ENCODE data around the gene MPRIP. TPM values are rescaled to one million over a fixed set of nuclear protein-coding genes. Genes with fewer than 3 reads are reported as not detected.
A peak's percentile ranks its signal among the peaks of the same experiment; 100 is the strongest.

Gene MPRIP
- total and polyA plus RNA-seq, 2 of the 13 experiments (the other 11 are each of a cell fraction or from before 2014, with no cell fraction given) = 50.2 to 52.4 TPM

- no peak for TF ChIP-seq ZBTB34 (CRISPR knock-in tag; IDR thresholded peaks at IDR 0.05)
- no peak for TF ChIP-seq PRMT3 (CRISPR knock-in tag; IDR thresholded peaks at IDR 0.05; ENCODE audit: borderline replicate concordance, low read depth)
- TF ChIP-seq HCFC1 (IDR thresholded peaks at IDR 0.05; ENCODE audit: low read depth, low read length) = no peak
- TF ChIP-seq ZNF484 (CRISPR knock-in tag; IDR thresholded peaks at IDR 0.05; ENCODE audit: borderline replicate concordance, low read depth) = no peak
- TF ChIP-seq YEATS4 (CRISPR knock-in tag; IDR thresholded peaks at IDR 0.05; ENCODE audit: borderline replicate concordance) = no peak
- TF ChIP-seq SIN3B (IDR thresholded peaks at IDR 0.05; ENCODE audit: low read length) = no peak
- no peak; the same call in 1 of the 2 replicates for TF ChIP-seq ZNF790 (CRISPR knock-in tag; IDR thresholded peaks at IDR 0.05; ENCODE audit: borderline replicate concordance)
- TF ChIP-seq BCL6 (CRISPR knock-in tag; IDR thresholded peaks at IDR 0.05) = no peak
- TF ChIP-seq MED13 (CRISPR knock-in tag; IDR thresholded peaks at IDR 0.05) = no peak
- no peak for TF ChIP-seq RARG (CRISPR knock-in tag; IDR thresholded peaks at IDR 0.05; ENCODE audit: low read depth)
- no peak for TF ChIP-seq SP4 (CRISPR knock-in tag; IDR thresholded peaks at IDR 0.05)
- no peak for TF ChIP-seq ZNF280B (CRISPR knock-in tag; IDR thresholded peaks at IDR 0.05; ENCODE audit: borderline replicate concordance)
- TF ChIP-seq AHDC1 (CRISPR knock-in tag; IDR thresholded peaks at IDR 0.05; ENCODE audit: borderline replicate concordance) = no peak
- no peak for TF ChIP-seq ZIK1 (CRISPR knock-in tag; IDR thresholded peaks at IDR 0.05; ENCODE audit: borderline replicate concordance, low read depth)
- TF ChIP-seq ZNF260 (CRISPR knock-in tag; IDR thresholded peaks at IDR 0.05; ENCODE audit: borderline replicate concordance, low read depth) = no peak
- no peak for TF ChIP-seq ZNF781 (CRISPR knock-in tag; IDR thresholded peaks at IDR 0.05; ENCODE audit: borderline replicate concordance, not compliant biosample characterization)
- TF ChIP-seq BORCS8-MEF2B (CRISPR knock-in tag; IDR thresholded peaks at IDR 0.05) = no peak
- TF ChIP-seq ZFP41 (CRISPR knock-in tag; IDR thresholded peaks at IDR 0.05; ENCODE audit: borderline replicate concordance) = no peak
- peak; percentile 39; the same call in 1 of the 2 replicates for TF ChIP-seq SAP130 (CRISPR knock-in tag; IDR thresholded peaks at IDR 0.05; ENCODE audit: low read depth)
- no peak for TF ChIP-seq ISX (CRISPR knock-in tag; conservative IDR thresholded peaks at IDR 0.05)
- TF ChIP-seq ZNF234 (CRISPR knock-in tag; conservative IDR thresholded peaks at IDR 0.05) = no peak
- TF ChIP-seq POLR2A (IDR thresholded peaks at IDR 0.05; ENCODE audit: insufficient read depth in 1 of 2, low read depth in 2 of 2, low read length in 2 of 2) = peak in 1 of 2 experiments; percentile 35; a peak in 1 of 4 replicates
- no peak for TF ChIP-seq ZNF207 (IDR thresholded peaks at IDR 0.05; ENCODE audit: borderline replicate concordance)
Observed at GRCh38 chr17:17028878-17029535, 13.2 kb upstream of the MPRIP start (continued).
